Myocyte (in vitro differentiated cells): Measurements from ENCODE around the gene HMGXB3. TPM values are rescaled to one million over a fixed set of nuclear protein-coding genes. Genes with fewer than 3 reads are reported as not detected.

Experiments used
- DNase-seq: peaks from one replicate; pipeline ENCODE4 v3.0.0-alpha.2; 2012; ENCODE audit warnings: low read depth
- polyA plus RNA-seq: library from polyadenylated mRNA; unstranded; fragments of >200 nt; gene quantifications from one replicate; pipeline ENCODE4 v1.2.1, GENCODE V29; 2012; ENCODE audit warnings: missing spikeins
- total RNA-seq: library from RNA; depleted of rRNA; stranded (reverse); fragments of >200 nt; gene quantifications from 2 replicates; pipeline ENCODE4 v1.2.3, GENCODE V29; 2014

The HMGXB3 gene
- 43.3 and 48.1 TPM in 2 replicates for total RNA-seq
- polyA plus RNA-seq, result 41.9 TPM

GRCh38 chr5:150000256-150000989 is at the start of gene HMGXB3, which contains the start of gene TIGD6:
Gene HMGXB3, plus strand, starts transcription at chr5:150000739. Its CDS starts 4,114 bp downstream, at chr5:150004853.
Gene TIGD6, minus strand, starts transcription at chr5:150000654. Its CDS starts 4,306 bp downstream, at chr5:149996348.
- peak; percentile 95 for DNase-seq

- DNase-seq, result no peak
Measured at GRCh38 chr5:149951138-149951749, 49.3 kb upstream of the HMGXB3 start.

- DNase-seq, result no peak
Measured at GRCh38 chr5:149953436-149954121, 47.0 kb upstream of the HMGXB3 start.

GRCh38 chr5:149954798-149955197 is 45.7 kb upstream of the HMGXB3 start:
- no peak for DNase-seq

- DNase-seq, result no peak
Measured at GRCh38 chr5:149956685-149957084, 43.9 kb upstream of the HMGXB3 start.

- no peak for DNase-seq
Measured at GRCh38 chr5:149957855-149958254, 42.7 kb upstream of the HMGXB3 start.

- DNase-seq, result peak; percentile 71
Measured at GRCh38 chr5:149959406-149960236, 40.9 kb upstream of the HMGXB3 start.

- DNase-seq, result peak; percentile 98
Measured at GRCh38 chr5:149960272-149961185, 40.0 kb upstream of the HMGXB3 start, which contains the start of gene SLC26A2. Gene SLC26A2, plus strand, starts transcription at chr5:149960758. Its CDS starts 16,895 bp downstream, at chr5:149977653.

GRCh38 chr5:149961186-149961685 is 39.3 kb upstream of the HMGXB3 start:
- DNase-seq, result peak; percentile 9

GRCh38 chr5:149961957-149962409 is 38.6 kb upstream of the HMGXB3 start:
- peak; percentile 67 for DNase-seq

- DNase-seq, result no peak
Measured at GRCh38 chr5:149962601-149963300, 37.8 kb upstream of the HMGXB3 start.

GRCh38 chr5:149963729-149964128 is 36.8 kb upstream of the HMGXB3 start:
- DNase-seq, result no peak

GRCh38 chr5:149966946-149967345 is 33.6 kb upstream of the HMGXB3 start:
- DNase-seq, result no peak

GRCh38 chr5:149969181-149969930 is 31.2 kb upstream of the HMGXB3 start:
- no peak for DNase-seq

GRCh38 chr5:149975409-149975808 is 25.1 kb upstream of the HMGXB3 start:
- DNase-seq, result no peak

GRCh38 chr5:149979896-149980295 is 20.6 kb upstream of the HMGXB3 start:
- DNase-seq, result no peak

GRCh38 chr5:149981206-149981605 is 19.3 kb upstream of the HMGXB3 start:
- no peak for DNase-seq

- DNase-seq, result no peak
Measured at GRCh38 chr5:149982505-149982904, 18.0 kb upstream of the HMGXB3 start.
